ENCODE data around the gene CAV1. TPM values are rescaled to one million over a fixed set of nuclear protein-coding genes. Genes with fewer than 3 reads are reported as not detected.

Gene CAV1
- total RNA-seq, 1 donor from 2014 or later: 695 TPM

DNA sequence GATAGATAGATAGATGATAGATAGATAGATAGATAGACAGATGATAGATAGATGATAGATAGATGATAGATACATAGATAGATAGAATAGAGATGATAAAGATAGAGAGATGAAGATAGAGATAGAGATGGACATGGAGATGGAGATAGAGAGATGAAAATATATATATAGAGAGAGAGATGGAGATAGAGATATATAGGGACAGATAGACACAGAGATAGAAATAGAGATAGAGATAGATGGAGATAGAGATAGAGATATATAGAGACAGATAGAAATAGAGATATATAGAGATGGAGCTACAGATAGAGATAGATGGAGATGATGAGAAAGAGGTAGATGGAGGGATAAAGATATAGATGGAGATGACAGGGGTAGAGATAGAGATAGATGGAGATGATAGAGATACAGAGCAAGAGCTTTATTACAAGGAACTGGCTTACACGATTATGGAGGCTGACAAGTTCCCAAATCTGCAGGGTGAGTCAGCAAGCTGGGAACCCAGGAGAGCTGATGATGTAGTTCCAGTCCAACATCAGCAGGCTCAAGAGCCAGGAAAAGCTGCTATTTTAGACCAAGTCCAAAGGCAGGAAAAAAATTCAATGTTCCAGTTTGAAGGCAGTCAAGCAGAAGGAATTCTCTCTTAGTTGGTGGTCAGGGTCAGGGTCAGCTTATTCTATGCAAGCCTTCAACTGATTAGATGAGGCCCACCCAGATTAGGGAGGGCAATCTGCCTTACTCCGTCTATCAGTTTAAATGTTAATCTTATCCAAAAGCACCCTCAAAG, 37.1 kb downstream of the CAV1 start:
- intact Hi-C loops (cut with DNase I): no loop called here
- TF ChIP-seq, protein P1, sequence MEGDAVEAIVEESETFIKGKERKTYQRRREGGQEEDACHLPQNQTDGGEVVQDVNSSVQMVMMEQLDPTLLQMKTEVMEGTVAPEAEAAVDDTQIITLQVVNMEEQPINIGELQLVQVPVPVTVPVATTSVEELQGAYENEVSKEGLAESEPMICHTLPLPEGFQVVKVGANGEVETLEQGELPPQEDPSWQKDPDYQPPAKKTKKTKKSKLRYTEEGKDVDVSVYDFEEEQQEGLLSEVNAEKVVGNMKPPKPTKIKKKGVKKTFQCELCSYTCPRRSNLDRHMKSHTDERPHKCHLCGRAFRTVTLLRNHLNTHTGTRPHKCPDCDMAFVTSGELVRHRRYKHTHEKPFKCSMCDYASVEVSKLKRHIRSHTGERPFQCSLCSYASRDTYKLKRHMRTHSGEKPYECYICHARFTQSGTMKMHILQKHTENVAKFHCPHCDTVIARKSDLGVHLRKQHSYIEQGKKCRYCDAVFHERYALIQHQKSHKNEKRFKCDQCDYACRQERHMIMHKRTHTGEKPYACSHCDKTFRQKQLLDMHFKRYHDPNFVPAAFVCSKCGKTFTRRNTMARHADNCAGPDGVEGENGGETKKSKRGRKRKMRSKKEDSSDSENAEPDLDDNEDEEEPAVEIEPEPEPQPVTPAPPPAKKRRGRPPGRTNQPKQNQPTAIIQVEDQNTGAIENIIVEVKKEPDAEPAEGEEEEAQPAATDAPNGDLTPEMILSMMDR (IDR thresholded peaks at IDR 0.05): no peak
- Histone ChIP-seq H3K27ac (no peak overlapping the region), H3K4me3 (no peak overlapping the region), H3K4me1 (no peaks in the 10 kb centered on the region), H3K9me3 (no peaks in the 10 kb centered on the region), H3K27me3 (no peaks in the 10 kb centered on the region), H3K36me3 (peaks cover 14% of the 10 kb centered on the region)
- no peak for ATAC-seq
- no peak for DNase-seq

DNA sequence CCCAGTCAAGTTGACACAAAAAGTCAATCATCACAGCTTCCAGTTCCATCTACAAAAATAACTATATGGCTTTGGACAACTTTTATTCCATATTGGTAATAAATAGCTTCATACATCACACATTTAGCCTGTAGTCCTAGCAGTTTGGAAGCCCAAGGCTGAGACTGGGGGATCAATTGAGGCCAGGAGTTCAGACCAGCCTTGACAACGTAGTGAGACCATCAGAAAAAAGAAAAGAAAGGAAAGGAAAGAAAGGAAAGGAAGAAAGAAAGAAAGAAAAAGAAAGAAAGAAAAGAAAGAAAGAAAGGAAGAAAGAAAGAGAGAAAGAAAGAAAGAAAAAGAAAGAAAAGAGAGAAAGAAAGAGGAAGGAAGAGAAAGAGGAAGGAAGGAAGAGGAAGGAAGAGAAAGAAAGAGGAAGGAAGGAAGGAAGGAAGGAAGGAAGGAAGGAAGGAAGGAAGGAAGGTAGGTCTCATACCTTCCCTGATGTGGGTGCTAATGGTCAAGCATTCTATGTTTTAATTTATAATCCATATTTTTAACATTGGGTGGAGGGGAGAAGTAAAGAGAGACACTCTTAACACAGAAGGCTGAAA, 37.8 kb downstream of the CAV1 start:
- H3K27ac ChIP-seq: no peak overlapping the region
- TF ChIP-seq, protein P1 (IDR thresholded peaks at IDR 0.05): no peak
- H3K4me3 ChIP-seq: no peak overlapping the region
- DNase-seq (no peak), ATAC-seq (no peak)
- no peaks in the 10 kb centered on the region for H3K27me3 ChIP-seq
- peaks cover 14% of the 10 kb centered on the region for H3K36me3 ChIP-seq
- intact Hi-C loops (cut with DNase I): no loop called here
- H3K9me3 ChIP-seq: no peaks in the 10 kb centered on the region
- H3K4me1 ChIP-seq: no peaks in the 10 kb centered on the region

DNA sequence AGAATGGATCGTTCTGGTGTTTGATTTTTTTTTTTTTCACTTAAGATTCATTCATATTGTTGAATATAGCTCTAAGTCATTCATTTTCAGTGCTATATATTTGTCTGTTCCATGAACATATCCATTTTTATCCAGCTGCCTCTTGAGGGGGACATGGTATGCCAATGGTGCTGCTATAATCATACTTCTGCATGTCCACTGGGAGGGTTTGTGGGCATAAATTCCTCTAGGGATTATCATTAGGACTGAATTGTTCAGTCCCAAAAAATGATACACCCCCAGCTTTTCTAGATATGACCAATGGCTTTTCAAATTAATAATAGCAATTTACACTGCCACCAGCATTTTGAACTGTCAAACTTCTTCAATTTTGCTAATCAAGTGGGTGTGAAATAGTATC, 41.1 kb downstream of the CAV1 start:
- ATAC-seq: no peak
- intact Hi-C loops (cut with DNase I): no loop called here
- TF ChIP-seq, protein P1 (IDR thresholded peaks at IDR 0.05): no peak
- H3K27me3 ChIP-seq: no peaks in the 10 kb centered on the region
- no peaks in the 10 kb centered on the region for H3K9me3 ChIP-seq
- H3K36me3 ChIP-seq: no peaks in the 10 kb centered on the region
- H3K4me1 ChIP-seq: no peaks in the 10 kb centered on the region
- no peak for DNase-seq
- H3K27ac ChIP-seq: no peak overlapping the region
- no peak overlapping the region for H3K4me3 ChIP-seq

DNA sequence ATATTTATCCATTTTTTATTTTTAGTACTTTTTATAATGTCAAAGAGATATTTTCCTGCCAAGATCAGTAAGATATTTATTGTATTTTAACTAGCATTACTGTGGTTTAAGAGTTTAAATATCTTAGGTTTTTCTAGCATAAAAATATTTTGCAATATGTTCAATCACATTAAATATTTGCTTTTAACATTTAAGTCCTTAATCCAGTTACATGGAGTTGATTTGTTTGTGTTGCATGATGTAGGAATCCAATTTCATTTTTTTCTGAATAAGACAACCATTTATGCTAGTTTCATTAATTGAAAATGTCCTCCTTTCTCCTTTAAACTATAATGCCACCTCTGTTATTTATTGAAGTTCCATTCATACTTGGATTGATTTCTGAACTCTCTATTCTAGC, 41.8 kb downstream of the CAV1 start:
- no peaks in the 10 kb centered on the region for H3K4me1 ChIP-seq
- TF ChIP-seq, protein P1 (IDR thresholded peaks at IDR 0.05): no peak
- intact Hi-C loops (cut with DNase I): no loop called here
- no peaks in the 10 kb centered on the region for H3K9me3 ChIP-seq
- no peaks in the 10 kb centered on the region for H3K36me3 ChIP-seq
- no peak for ATAC-seq
- DNase-seq: no peak
- no peak overlapping the region for H3K4me3 ChIP-seq
- no peak overlapping the region for H3K27ac ChIP-seq
- H3K27me3 ChIP-seq: no peaks in the 10 kb centered on the region

DNA sequence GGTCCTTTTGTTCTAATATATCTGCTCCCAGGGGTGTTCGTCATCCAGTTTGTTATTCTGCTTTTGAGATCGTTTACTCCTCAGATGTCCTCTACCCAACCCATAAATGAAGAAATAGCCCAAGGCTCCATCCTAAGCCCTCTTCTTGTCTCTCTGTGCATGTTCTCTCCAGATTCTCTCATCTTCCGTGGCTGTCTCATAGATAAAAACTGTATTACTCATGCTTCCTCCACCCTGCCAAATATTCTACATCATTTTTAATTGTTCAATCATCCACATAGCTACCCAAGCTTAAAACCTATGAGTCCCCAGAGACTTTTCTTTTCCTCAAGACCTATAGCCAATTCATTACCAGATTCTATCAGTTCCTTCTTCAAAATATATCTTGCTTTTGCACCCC, 44.9 kb downstream of the CAV1 start:
- H3K27ac ChIP-seq: no peak overlapping the region

More for the DNA sequence above, 44.9 kb downstream of the CAV1 start:
- TF ChIP-seq, protein P1 (IDR thresholded peaks at IDR 0.05): no peak
- DNase-seq (no peak), ATAC-seq (no peak)
- H3K9me3 ChIP-seq: no peaks in the 10 kb centered on the region
- peaks cover 8% of the 10 kb centered on the region for H3K4me1 ChIP-seq
- no peaks in the 10 kb centered on the region for H3K27me3 ChIP-seq
- H3K4me3 ChIP-seq: no peak overlapping the region
- intact Hi-C loops (cut with DNase I): loop anchor here (10.0 kb wide), 1 partner anchor 45 kb away; the partner anchor contains the start of gene CAV1
- H3K36me3 ChIP-seq: no peaks in the 10 kb centered on the region

Measured in upper lobe of right lung (tissue), 1 donor.